ENCODE measurements around the gene TBC1D22A.

Gene TBC1D22A

DNA sequence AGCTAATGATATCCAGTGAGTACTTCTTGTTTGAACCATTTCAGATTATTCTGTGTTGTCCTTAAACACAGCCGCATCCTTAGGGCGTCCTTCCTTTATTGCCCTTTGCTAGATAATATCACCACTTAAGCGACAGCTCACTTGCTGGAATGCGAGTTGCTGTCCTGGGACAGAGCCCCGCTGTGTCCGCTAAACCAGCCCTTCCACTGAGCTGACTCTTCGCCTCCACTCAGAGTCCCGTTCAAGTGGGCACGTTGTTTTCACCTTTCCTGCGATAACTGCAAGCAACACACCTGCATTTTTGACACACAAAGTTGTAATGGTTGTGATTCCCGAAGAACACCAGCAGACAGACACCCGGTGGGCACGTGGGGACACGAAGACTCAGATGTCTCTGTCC, 140.0 kb downstream of the TBC1D22A start:
- DNase-seq (ENCODE audit: extremely low read depth in 1 of 2, low read depth in 1 of 2): no peak

DNA sequence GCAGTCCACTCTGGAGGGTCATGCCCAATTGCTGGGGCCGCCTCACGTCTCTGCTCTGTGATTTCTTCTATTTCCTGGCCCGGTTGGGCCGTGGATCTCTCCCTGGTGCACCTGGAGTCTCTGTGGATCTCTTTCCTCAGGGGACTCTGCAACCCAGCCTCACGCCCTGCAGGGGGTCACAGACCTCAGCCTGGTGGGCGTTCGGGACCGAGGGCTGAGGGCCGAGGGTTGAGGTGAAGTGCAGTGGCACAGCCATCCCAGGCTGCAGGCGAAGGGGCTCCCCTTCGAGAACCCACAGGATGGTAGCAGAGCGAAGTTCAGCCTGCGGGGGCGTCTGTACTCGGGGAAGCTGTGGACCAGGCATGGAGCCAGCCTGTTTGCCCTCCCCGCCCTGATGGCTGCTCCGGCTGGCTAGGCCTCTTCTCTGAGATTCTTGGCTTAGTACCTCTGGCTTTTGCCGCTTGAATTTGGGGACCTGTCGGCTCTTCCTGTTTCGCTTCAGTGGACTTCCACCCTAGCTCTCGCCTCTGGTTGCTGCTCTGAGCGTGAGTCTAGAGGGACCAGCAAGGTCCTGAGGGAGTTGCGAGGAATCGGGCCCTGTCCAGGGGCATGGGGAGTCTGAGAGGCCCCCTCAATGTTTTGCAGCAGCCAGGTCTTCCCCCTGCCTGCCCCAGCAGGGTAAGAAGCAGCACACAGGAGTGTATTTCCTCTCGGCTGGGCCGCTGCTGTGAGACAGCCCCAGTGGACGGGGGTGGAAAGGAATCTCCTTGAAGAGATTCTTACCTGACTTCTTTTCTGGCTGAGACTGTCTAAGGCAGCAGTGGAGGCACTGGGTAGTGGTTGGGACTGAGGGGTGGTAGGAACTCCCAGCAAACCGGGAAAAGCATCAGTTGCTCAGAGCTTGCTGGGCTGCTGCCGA, 140.8 kb downstream of the TBC1D22A start:
- no peak for DNase-seq (ENCODE audit: extremely low read depth in 1 of 2, low read depth in 1 of 2)

DNA sequence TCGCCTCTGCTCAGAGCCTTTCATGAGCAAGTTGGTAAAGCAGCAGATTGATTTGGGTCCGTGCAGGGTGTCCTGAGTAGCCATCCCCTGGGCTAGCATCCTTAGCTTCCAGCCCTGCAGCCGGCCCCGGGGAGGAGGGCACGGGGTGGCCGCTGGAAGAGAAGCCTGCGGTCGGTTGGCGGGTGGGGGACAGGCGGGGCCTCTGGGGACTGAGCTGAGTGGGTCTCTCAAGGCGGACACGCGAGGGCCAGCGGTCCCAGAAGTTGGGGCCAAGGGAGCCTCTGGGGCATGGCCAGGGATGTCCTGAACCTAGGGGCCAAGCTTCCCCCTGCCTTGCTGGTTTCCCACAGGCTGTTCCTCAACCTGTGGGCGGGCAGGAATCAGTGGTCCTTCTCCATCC, 143.0 kb downstream of the TBC1D22A start:
- DNase-seq (ENCODE audit: extremely low read depth in 1 of 2, low read depth in 1 of 2): no peak

DNA sequence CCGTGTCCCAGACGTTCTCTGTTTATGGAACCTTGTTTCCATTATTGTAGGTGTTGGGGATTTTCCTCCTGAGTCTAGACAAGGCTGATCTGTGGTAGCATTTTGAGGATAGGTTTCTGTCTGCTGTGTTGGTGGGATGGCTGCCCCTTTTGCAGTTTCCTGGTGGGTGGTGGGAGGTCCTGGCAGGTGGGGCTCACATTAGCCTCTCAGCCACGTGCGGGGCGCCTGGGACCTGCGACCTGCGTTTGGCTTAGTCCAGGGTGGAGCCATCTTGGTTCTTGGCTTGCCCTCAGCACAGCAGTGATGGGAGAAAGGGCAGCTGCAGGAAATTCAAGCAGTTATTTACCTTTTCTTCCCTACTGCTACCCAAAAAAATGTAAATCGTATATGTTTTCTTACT, 143.4 kb downstream of the TBC1D22A start:
- no peak for DNase-seq (ENCODE audit: extremely low read depth in 1 of 2, low read depth in 1 of 2)

DNA sequence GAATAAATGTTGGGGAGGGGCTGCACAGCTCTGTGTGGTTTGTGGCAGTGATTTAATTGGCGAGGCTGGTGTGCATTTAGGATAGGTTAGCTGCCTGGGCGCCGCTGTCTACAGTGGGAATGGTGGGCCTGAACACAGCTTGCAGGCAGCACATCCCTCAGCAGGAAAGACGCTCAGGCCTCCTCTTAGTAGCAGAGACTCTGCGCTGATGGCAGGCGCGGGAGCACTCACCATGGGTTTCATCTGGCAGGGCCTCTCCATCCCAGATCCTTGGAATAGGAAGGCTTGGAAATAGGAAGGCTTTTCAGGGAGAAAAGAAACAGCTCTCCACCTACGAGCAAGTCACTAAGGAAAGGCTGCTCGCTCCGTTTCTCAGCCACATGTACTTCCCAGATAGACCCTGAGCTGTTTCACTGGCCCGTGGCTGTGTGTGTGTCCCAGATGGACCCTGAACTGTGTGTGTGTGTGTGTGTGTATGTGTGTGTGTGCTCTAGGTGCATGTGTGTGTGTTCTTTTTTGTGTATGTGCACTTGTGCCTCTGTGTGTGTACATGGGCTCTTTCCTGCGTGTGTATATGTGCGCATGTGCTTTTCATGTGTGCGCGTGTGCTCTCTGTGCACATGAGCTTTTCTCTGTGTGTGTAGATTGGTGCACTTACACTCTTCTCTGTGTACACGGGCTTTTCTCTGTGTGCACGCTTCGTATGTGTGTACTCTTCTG, 144.0 kb downstream of the TBC1D22A start:
- no peak for DNase-seq (ENCODE audit: extremely low read depth in 1 of 2, low read depth in 1 of 2)

DNA sequence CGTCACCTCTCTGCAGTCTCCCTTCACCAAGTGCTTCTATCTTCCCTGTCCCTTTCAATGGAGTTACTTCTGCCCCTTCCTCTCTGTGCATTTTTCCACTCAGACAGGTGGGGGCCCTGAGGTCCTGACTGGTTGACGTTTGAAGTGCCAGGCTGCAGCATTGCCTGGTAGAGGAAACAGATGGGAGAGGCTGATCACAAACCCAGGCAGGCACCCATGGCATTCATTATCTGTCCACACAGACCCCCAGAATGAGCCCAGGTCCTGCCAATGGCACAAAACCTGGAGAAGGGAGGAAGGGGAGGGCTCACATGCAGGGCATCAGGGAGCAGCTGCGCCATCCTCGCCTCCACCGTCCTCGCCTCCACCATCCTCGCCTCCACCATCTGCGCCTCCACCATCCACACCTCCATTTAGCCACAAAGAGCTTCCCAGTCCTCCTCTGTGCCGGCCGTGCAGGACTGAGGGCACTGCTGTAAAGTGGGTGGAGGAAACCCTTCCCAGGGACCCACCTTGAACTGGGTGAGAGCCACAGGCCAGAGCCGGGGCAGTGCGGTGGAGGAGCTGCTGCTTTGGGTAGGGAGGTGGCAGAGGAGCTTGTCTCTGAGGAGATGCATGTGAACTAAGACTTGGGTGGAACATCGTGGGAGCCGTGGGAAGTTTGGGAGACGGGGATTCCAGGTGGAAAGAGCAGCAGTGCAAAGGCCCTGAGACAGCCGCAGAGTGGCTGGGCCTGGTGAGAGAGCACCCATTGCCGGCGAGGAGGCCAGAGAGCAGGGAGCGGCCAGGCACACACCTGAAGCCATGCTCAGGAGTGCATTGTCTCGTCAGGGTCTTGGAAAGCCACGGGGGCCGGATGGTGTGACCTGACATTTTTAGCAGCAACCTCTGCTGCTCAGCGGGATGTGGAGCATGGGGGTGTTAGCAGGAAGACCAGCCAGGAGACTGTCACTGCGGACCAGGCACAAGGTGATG, 145.1 kb downstream of the TBC1D22A start:
- DNase-seq (ENCODE audit: extremely low read depth in 1 of 2, low read depth in 1 of 2): no peak

DNA sequence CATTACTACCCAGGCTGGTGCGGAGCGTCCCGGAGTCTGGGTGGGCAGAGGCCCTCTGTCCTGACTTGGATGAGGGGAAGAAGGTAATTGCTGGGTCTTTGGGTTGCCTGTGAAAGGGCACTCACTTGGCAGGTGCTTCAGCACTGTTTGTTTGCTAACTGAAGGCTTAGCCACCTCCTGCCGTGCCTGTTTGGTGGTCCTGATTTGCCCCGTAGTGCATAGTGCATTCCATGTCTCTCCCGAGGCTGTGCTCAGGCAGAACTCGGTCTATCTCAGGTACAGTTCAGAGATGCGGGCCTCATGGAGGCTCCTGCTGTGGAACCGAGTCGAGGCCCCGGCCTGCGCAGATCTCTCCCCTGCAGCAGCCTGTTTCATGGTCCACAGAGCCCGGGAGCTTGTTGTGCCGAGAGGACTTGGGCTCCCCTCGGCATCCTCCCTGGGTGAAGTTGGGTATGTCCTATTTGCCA, 146.2 kb downstream of the TBC1D22A start:
- DNase-seq (ENCODE audit: extremely low read depth in 1 of 2, low read depth in 1 of 2): no peak

DNA sequence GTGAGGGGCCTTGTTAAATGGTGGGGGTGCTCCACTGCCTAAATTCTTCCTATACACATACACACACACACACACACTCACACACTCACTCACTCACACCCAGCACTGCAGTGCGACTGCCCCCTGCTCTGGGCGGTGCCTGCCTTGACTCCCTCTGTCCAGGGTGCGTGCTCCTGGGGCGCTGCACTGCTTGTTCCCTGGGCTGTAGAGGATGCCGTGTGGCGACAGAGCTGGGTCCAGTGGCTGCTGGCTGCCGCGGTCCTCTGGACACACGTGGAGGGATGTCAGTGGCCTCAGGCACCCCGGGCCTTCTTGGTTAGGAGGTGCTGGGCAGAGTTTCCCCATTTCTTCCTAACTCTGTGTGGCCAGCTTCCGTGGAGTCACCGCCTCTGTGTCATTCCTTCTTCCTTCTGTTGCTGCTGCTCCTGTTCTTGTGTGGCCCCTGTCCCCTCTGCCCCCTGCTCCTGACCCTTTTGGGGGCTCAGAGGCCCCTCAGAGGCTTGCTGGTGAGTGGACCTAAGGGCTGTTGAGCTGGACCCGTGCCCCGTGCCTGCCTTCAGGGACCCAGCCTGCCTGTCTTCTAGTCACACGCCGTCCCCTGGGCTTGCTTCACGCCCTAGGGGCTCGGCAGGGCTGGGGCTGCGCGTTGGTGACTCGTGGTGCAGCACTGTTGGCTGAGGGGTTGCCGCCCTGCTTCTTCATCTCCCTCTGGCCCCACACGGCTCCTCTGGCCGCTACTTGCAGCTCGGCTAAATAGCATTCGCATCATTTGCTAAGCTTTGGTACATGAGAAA, 147.0 kb downstream of the TBC1D22A start:
- DNase-seq (ENCODE audit: extremely low read depth in 1 of 2, low read depth in 1 of 2): no peak

DNA sequence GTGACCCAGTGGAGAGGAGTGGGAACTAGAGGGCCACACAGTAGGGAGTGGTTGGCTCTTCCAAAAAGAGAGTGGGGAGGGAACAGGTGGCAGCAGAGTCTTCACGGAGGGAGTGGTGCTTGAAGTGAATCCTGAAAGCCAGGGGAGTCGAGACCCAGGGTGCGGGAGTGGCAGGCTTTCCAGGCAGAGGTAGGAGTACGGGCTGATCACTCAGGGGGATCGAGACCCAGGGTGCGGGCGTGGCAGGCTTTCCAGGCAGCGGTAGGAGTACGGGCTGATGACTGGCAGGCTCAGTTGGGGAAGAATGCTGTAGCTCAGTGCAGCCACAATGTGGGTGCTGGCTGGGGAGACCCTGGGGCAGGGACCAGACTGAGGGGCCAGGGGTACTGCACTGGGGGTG, 148.2 kb downstream of the TBC1D22A start:
- no peak for DNase-seq (ENCODE audit: extremely low read depth in 1 of 2, low read depth in 1 of 2)

DNA sequence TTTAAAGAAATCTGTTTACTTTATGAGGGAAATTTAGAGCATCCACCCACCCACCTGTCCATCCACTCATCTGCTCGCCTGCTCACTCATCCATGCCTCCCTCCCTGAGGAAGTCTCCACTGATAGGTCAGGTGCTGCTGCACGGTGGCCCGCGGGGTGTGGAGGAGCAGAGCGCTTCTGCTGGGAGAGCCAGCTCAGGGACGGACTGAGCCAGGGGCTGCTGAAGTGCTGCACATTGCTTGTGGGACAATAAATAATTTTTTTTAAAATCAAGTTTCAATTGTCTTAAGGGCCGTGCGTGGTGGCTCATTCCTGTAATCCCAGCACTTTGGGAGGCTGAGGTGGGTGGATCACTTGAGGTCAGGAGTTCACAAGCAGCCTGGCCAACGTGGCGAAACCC, 148.9 kb downstream of the TBC1D22A start:
- DNase-seq (ENCODE audit: extremely low read depth in 1 of 2, low read depth in 1 of 2): no peak

DNA sequence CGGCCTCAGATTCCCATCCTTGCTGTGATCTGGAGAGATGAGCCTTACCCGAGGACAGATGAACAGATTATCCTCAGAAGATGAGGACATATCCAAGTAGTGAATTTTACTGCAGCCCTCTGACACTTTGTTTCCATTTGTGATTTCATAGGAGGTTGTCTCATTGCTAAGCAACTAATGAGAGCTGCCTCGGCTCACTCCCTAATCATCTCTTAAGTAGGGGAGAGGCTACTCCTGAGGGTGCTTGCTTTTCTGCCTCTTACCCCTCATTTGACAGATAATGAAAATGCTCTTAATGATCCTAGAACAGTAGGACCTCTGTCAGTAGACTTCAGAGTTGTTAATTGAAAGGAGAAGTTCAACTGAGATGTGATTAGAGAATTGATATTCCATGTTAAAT, 150.9 kb downstream of the TBC1D22A start:
- no peak for DNase-seq (ENCODE audit: extremely low read depth in 1 of 2, low read depth in 1 of 2)

DNA sequence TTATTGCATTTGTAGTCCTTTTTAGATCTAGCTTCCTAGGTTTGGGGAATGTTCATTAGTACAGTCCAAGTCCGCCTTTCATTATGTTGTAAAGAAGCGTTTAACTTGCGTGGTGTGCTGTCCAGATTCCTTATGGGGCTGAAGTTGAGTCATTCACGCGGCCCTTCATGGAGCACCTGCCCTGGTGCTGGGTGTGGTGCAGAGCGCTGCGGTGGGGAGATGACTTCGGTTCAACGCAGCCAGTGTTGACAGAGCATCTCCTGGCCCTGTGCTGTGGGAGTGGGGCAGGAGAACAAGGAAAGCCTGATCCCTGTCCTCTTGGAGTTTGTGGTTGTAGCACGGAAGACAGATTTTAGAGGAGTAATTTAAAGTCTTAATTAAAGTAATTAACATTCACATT, 152.0 kb downstream of the TBC1D22A start:
- no peak for DNase-seq (ENCODE audit: extremely low read depth in 1 of 2, low read depth in 1 of 2)

DNA sequence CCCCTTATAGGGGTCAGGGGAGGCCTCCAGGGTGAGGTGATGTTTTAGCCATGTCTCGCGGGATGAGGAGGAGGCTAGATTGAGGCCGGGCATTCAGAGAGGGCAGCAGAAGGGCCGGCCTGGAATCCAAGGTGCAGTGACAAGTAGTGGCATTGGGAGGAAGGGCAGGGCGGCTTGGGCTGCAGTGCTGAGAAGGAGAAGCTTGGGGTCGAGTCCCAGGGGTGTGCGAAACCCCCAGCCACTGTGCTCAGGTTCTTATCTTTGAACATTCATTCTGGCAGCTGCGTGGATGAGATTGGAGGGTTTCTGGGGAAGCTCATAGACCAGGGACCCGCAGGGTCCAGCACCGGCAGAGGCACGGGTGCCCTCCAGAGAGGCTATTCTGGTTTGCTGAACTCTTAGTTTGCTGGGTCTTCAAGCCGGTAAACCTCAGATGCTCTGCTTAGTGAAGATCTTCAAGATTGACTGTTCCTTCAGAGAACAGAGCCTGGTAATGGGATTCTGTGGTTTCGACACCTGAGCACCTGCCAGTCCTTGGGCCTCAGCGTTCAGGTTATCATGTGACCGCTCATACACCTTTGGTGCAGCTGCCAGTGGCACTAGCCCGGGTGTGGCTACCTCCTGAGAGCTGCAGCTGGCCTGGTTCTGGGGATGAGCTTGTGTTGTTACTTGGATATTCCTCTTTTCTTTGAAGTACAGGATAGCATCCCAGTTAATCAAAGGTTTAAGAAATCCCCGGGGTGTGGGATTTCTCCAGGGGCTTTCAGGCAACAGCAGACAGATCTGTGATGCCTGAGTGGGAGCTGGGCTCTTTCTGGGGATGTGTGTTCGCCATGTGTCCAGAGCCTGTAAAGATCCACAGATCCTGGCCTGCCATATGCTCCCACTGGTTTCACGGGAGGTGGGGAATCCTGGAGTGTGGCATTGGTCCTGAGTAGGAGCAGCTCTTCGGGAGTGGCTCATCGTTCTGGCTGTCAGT, 152.8 kb downstream of the TBC1D22A start:
- no peak for DNase-seq (ENCODE audit: extremely low read depth in 1 of 2, low read depth in 1 of 2)

DNA sequence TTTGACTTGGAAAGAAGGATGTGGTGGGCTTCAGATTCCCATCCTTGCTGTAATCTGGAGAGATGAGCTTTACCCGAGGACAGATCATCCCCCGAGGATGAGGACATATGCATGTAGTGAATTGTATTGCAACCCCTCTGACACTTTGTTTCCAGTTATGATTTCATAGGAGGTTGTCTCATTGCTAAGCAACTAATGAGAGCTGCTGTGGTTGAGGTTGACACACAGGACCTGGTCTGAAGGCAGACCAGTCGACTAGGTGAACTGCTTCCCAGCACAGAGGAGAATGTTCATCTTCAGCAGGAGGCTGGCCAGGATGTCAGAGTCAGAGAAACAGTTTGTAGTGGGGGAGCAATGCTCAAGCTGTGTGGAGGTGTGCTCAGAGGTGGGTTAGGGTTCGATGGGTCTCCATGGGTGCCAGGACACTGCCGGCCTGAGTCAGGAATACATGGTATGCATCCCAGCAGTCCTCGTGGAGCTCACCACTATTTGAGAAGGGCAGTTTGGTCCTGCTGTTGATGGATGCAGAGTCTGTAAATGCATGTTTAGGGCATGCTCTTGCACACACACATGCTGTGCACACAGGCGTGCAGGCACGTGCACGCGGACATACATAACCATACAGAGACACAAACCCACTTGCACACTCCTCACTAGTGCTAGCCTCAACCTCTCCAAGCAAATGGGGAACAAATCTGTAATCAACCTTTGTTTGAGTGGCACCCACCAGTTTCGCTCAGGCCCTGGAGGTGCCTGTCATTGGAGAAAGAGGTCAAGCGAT, 153.7 kb downstream of the TBC1D22A start:
- no peak for DNase-seq (ENCODE audit: extremely low read depth in 1 of 2, low read depth in 1 of 2)

DNA sequence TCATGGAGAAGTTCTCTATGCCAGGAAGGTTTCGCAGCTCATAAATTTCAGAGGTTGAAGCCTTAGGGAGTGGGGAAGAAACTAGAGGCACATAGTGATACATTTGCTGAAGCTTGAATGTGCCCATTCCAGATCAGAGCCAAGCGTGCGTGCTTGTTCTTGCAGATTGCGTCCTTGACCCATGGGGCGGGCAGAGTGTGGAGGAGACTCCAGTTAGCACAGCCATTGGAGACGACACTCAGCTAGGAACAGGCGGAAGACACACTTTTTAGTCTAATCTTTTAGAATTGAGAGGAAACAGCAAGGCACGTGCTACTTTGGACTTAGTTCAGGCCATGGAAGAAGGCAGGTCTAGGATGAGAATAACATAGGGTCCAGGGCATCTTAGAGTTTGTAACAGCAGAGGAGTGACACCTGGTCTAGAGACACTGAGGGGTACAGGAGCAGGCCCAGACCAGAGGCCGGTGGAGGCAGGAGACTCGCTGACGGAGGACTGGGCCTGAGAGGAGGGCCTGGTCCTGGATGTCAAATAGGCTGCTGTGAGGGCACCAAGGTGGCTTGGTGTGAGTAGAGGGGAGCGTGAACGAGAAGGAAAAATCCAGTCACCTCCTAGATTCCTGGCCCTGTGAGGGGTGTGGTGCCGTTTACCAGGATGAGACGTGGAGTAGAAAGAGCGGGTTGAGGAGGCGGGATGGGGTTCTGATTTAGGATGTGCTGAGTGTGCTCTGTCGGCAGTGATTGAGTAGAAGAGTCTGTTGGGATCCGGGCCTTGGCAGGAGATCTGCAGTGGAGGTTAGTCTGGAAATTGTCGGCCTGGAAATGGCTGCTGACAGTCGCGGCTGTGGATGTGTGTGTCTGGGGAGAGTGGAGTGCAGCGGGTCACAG, 154.7 kb downstream of the TBC1D22A start:
- DNase-seq (ENCODE audit: extremely low read depth in 1 of 2, low read depth in 1 of 2): no peak

DNA sequence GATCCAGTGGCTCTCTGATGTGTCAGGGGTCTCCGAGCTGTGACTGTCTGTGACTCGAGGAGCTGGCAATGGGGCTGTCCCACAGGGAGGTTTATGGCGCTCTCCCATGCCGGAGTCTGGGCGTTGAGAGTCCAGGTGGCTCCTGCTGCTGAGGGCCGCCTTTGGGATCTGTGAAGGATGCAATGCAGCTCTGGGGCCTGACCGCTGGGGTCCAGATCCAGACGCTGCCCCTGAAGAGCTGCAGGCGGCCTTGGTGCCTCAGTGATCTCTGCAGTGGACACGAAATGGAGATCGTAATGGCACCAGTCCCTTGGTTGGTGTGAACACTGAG, 155.3 kb downstream of the TBC1D22A start:
- DNase-seq (ENCODE audit: extremely low read depth in 1 of 2, low read depth in 1 of 2): no peak

DNA sequence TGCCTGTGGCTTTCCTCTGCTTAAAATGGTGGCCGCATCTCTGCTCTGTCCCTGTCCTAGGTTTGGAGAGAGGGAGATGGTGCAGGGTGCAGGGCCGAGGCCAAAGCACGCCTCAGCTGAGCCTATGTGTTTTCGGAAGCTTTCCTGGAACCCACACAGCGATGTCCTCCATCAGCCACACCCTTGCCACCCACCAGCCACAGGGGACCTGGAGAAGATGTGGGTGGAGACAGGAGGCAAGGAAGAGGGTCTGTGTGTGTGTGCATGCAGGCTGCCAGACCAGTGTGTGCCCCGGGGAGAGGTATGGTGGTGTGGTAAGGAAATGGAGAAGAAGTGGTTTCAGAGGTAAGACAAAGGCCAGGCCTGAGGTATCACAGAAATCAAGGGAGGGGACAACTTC, 155.7 kb downstream of the TBC1D22A start:
- DNase-seq (ENCODE audit: extremely low read depth in 1 of 2, low read depth in 1 of 2): no peak
